GM08714 (cell line): ENCODE data around the gene FMNL2.

Experiments
- H3K4me3 ChIP-seq: fragments of 200-500 bp; sonication (Bioruptor generic); 2 replicates; pipeline ENCODE4 v1.5.1; 2014; ENCODE audit warnings: mild to moderate bottlenecking, low read length, inconsistent platforms
- ZNF274 ChIP-seq: IDR thresholded peaks from 2 replicates; pipeline ENCODE4 v1.6.1; 2012; ENCODE audit warnings: mild to moderate bottlenecking, low read depth, low read length

The FMNL2 gene

DNA sequence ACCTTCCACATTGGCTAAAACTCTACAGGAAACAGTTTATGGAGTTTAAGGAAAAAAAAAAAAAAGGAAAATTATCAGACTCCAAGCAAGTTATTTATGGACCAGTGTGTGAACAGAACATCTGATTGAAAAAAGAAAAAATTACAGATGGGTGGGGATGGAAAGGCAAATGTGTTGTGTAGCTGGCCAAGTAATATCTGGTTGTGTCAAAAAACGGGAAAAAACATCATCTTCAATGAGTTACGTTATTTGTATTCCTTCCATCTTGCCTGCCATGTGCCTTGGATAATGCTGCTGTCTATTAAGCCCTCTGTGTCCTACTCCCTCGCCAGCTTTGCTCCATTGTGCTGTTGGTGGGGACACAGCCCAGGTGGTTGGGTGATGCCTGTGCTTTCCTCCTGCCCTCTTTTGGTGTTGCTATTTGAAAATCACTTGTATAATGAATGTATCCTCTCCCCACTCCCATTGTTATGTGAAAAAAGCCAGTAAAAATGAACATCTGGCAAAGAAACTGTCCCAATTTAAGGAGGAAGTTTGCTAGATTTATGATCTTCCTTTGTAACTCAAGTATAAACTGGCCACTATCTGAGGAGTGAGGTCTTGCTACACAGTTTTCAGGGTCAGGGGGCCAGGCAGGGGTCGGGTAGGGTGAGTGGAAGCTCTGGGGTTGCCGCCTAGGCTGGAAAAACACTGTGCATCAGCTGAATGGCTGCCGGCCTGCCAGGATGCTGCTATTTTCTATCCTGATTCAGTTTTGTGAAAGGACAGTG, 155.9 kb downstream of the FMNL2 start:
- no peak for TF ChIP-seq ZNF274
- H3K4me3 ChIP-seq: no peak overlapping the region

DNA sequence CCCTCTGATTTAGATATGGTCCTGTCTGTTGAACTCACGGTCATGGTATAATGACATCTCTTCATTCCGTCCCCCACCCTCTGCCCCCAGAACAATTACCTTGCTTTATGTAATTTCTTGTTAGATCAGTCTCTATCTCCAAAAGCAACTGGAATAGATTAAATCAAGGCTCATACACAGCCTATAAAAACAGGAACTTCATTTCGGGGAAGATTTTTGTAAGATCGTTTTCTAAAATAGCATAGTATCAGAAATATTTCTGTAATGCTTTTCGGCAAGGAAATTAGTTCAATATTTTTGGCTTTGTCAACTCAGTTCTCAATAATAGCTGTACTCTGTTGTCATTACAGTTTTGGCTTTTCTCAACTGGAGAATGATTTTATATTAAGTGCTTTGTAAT, 157.2 kb downstream of the FMNL2 start:
- H3K4me3 ChIP-seq: no peak overlapping the region
- TF ChIP-seq ZNF274: no peak

DNA sequence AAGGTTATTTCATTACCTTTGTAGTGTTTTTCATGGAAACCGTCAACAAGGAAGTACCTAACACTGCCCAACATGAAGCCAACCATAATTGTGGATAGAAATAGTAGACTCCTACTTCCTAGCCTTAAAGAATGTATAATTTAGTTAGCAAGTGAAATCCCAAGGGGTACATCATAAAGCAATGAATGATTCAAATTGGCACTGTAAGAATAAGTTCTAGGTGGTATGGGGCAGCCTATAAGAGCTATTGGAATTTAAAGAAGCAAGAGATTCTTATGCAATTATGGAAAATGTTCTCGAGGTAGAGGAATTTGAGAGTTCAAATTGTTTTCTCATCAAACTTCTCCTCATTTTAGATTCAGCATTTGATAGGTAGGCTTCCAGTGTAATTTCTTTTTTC, 157.9 kb downstream of the FMNL2 start:
- no peak for TF ChIP-seq ZNF274

DNA sequence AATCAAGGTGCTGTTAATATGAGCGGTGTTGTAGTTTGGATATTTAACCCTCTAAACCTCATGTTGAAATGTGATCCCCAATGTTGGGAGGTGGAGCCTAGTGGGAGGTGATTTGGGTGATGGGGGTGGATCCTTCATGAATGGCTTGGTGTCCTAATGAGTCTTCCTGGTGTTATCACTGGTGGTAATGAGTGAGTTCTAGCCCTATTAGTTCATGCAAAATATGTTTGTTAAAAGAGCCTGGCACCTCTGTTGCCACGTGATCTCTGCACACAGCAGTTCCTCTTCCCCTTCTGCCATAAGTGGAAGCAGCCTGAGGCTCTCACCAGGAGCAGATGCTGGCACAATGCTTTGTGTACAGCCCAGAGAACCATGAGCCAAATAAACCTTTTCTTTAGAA, 158.4 kb downstream of the FMNL2 start:
- TF ChIP-seq ZNF274: no peak
- H3K4me3 ChIP-seq: no peak overlapping the region

More for the DNA sequence above, 157.9 kb downstream of the FMNL2 start:
- no peak overlapping the region for H3K4me3 ChIP-seq

DNA sequence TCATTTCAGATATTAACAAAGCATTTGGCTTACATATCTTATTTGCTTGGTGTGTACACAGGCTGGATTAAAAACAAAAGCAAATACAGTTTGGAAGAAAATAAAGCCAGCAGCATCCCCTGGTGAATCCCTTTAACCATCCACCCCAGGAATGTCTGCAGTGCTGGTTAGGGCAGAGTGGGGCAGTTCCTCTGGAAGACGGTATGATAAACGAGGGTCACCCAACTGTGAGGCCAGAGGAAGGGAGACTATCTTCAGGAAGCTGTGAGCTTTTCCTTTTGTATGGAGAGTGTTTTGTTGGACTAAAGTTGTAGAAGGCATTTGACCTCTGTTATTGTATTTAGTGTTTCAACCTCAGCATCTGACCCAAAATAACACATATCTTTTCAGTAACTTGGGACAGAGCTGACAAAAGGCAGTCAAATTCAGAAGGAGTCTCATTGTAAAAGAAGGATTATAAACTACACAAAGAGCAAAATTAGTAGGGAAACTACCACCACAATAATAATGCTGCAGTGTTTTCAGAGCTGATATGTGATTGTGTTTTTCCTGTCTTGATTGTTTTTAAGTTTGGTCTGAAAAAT, 159.1 kb downstream of the FMNL2 start:
- no peak for TF ChIP-seq ZNF274
- H3K4me3 ChIP-seq: no peak overlapping the region

DNA sequence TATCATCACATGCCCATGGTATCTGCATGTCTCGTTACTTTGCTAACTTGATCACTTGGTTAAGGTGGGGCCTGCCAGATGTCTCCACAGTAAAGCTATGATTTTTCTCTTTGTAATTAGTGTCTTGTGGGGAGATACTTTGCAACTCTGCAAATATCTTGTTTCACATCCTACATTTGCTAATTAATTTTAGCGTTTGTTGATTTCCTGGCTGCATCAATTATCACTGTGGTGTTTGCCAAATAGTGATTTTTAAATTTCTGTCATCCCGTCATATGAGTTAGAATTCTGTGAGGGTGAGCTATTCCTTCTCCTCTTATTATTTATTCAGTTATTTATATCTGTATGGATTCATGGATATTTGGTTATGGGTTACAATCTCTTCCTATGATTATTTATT, 161.4 kb downstream of the FMNL2 start:
- TF ChIP-seq ZNF274: no peak
- H3K4me3 ChIP-seq: no peak overlapping the region

DNA sequence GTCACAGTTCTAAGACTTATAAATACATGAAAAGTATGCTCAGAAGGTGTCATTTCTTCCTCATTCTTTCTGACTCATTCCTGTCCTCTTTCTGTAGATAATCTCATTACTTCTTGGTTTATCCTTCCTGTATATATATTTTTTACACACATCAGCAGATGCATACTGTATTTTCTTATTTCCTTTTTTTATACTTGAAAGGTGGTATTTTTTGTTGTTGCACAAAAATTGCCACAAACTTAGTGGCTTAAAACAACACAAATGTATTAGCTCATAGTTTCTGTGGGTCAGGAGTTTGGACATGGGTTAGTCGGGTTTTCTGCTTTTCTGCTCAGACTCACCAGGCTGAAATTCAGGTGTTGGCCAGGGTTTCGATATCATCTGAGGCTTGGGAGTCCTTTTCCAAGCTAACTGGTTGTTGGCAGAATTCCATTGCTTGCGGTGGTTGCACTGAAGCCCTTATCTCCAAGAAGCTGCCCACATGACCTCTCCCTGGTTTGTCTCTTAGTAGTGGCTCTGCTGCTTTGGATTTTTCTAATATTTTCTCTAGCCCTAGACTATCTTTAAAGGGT, 162.6 kb downstream of the FMNL2 start:
- no peak for TF ChIP-seq ZNF274
- H3K4me3 ChIP-seq: no peak overlapping the region

DNA sequence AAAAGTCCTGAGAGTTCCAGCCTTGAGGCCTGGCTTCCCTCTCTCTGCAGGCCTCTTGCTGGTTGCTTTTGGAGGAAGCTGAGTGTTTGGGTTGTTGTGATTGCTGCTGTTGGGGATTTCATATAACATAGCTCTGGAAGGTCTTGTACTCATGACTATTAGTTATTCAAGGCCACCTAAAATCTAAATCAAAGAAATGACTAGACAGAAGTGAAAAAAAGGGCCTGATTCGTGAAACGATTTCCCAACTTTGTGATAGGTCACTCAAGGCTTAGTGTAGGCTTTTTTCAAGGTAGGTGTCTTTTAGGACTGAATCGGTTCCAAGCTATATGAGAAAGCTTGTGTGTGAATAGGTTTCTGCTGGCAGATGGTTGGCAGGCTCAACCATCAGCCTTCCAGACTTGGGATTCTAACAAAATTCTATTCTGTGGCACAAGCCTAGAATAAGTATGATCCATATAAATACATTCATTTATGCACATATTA, 164.4 kb downstream of the FMNL2 start:
- no peak for TF ChIP-seq ZNF274
- H3K4me3 ChIP-seq: no peak overlapping the region

DNA sequence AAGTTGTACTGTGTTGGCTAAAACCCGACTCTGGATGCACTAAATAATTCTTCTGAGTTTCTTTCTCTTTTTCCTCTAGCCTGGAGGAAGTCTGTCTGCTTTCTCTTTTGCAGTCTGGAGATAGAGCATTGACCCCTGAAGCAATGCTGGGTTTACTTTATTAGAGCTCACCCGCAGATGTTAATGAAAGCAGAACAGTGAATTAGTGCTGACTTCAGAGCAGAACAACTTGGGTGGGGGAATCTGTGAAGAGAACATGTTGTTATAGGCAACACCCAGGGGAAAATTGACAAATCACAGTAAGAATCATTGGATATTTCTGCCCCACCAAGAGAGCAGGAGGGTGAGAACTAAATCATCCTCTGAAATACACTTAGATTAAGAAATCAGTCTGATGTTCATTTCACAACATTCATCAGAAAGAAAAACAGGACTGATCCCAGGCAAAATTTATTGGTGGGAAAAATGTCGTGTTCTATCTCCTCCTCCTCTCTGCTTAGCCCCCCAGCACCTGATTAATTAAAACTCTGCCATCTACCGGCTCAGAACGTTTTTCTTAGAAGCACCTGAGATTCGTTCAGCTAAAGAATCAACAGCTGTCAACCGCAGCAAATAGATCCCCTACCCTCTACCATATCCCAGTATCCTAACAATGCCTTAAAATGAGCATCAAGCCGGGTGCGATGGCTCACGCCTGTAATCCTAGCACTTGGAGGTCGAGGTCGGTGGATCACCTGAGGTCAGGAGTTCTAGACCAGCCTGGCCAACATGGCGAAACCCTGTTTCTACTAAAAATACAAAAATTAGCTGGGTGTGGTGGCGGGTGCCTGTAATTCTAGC, 165.1 kb downstream of the FMNL2 start:
- no peak for TF ChIP-seq ZNF274

DNA sequence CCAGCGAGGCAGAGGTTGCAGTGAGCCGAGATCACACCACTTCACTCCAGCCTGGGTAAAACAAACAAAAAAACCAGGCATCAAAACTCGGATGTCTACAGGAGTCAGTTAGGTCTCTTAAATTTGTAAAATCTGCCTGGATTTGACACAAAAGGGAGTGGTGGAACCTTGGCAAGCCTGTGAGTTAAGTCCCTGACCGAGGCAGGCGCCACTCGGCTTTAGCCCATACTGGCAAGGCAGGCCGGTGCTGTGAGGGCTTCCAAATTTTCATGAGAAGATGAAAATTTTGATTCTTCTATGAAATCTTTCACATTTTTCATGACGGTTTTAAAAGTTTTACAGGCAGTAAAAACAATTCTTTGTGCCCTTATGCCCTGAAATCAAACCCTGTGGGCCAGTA, 165.8 kb downstream of the FMNL2 start:
- no peak for TF ChIP-seq ZNF274
- H3K4me3 ChIP-seq: no peak overlapping the region

More for the DNA sequence above, 165.1 kb downstream of the FMNL2 start:
- H3K4me3 ChIP-seq: no peak overlapping the region

DNA sequence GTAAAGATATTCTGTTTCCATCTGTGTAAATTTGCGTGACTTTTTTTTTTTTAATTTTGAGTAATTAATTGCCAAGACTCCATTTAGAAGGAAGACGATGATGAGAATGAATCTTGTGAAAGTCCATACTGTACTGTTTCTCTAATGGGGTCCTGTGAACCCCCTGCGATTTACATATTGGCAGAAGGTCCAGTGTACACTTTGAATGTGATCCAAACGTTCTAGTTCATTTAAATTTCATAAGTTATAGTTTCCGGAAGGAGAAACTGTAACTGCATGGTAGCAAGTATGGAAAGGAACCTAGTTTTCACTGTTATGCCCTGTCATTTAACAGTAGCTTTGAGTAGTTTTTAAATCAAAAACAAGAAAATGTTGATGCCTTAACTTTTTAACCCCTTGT, 166.7 kb downstream of the FMNL2 start:
- no peak for TF ChIP-seq ZNF274
- H3K4me3 ChIP-seq: no peak overlapping the region

DNA sequence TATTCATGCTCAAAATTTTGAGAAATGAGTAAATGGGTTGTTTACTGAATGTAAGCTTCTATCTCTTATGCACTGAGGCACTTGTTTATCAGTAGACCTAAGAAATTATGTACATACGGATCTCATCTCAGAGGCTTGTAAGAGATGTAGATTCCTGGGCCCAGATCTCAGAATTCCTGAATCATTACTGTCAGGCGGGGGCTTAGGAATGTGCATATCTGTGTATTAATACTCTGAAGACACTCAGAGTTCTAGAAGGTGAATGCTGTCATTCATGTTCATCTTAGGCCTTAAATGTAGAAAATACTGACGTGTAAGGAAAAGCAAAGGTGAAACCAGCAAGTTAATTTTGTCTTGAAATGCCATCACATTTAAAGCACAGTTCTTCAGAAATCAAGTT, 169.6 kb downstream of the FMNL2 start:
- no peak overlapping the region for H3K4me3 ChIP-seq
- TF ChIP-seq ZNF274: no peak

DNA sequence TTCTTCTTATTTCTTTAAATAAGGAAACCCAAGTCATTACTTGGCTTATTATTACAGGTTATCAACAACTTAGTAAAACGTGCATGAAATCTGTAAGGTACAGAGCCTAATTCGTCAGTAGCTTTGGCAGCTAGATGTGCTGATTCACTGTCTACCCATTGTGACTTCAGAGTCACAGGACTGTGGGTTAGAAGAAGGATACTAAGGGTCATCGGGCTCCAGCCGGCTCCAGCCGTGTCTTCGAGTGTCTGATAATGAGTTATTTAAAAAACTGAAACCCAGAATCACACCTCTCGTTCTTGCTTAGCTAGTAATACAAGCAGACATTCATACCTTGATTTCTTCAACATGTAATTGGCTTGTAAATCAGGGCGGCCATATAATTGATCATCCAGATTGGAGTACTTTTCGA, 170.5 kb downstream of the FMNL2 start:
- H3K4me3 ChIP-seq: peak overlapping the region; percentile 19; the same call in 1 of the 2 replicates
- no peak for TF ChIP-seq ZNF274

DNA sequence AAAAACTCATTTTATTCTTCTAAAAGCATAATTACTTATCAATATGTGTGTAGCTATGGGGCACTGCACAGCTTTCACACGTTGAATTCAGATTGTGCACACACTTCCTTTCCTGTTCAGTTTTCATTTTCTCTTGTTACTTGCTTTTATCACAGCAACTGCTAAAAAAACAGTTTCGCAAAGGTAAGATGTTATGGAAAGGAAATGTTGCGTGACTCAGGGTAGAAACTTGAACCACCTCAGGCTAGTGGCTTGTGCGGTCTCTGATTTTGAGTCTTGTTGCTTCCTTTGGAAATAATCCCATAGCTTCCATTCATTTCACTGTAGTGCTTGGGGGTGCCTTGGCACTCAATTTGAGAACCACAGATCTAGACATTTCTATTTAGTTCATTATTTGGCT, 171.9 kb downstream of the FMNL2 start:
- TF ChIP-seq ZNF274: no peak
- no peak overlapping the region for H3K4me3 ChIP-seq
